ENCODE measurements around the gene NR2F1-AS1. TPM values are rescaled to one million over a fixed set of nuclear protein-coding genes. Genes with fewer than 3 reads are reported as not detected.

The NR2F1-AS1 gene
- total RNA-seq, 1 donor from 2014 or later, result 5.2 TPM

- H3K4me1 ChIP-seq (ENCODE audit: control insufficient read depth in 3 of 3, insufficient read depth in 3 of 3, low read length in 3 of 3), result peaks cover 9 to 10% (median 9%) of the 10 kb centered on the region in 3 donors
- H3K9me3 ChIP-seq (ENCODE audit: control insufficient read depth in 3 of 3, low read length in 3 of 3), result peaks cover 0 to 1% (median 0%) of the 10 kb centered on the region in 3 donors
- peaks cover 63 to 77% (median 70%) of the 10 kb centered on the region in 3 donors for H3K27me3 ChIP-seq (ENCODE audit: control insufficient read depth in 3 of 3, insufficient read depth in 3 of 3, low read length in 3 of 3)
- H3K4me3 ChIP-seq (ENCODE audit: low read length in 3 of 3), result no peak overlapping the region
- H3K27ac ChIP-seq (ENCODE audit: low read depth, low read length), result no peak overlapping the region
- no peaks in the 10 kb centered on the region for H3K36me3 ChIP-seq (ENCODE audit: control insufficient read depth in 3 of 3, insufficient read depth in 3 of 3, low read length in 3 of 3)
- no peak overlapping the region for H3K9ac ChIP-seq (ENCODE audit: low read depth in 1 of 3, low read length in 3 of 3)
These were observed 30.4 kb upstream of the NR2F1-AS1 start for GRCh38 chr5:93611273-93611975.

GRCh38 chr5:93610581-93611272, 29.7 kb upstream of the NR2F1-AS1 start:
- Histone ChIP-seq H3K4me1 (ENCODE audit: control insufficient read depth in 3 of 3, insufficient read depth in 3 of 3, low read length in 3 of 3) (peaks cover 9 to 10% (median 9%) of the 10 kb centered on the region in 3 donors), H3K9me3 (ENCODE audit: control insufficient read depth in 3 of 3, low read length in 3 of 3) (peaks cover 0 to 1% (median 0%) of the 10 kb centered on the region in 3 donors), H3K27ac (ENCODE audit: low read depth, low read length) (no peak overlapping the region), H3K36me3 (ENCODE audit: control insufficient read depth in 3 of 3, insufficient read depth in 3 of 3, low read length in 3 of 3) (no peaks in the 10 kb centered on the region), H3K4me3 (ENCODE audit: low read length in 3 of 3) (no peak overlapping the region), H3K27me3 (ENCODE audit: control insufficient read depth in 3 of 3, insufficient read depth in 3 of 3, low read length in 3 of 3) (peaks cover 70 to 83% (median 74%) of the 10 kb centered on the region in 3 donors), H3K9ac (ENCODE audit: low read depth in 1 of 3, low read length in 3 of 3) (no peak overlapping the region)

- no peak overlapping the region for H3K4me3 ChIP-seq (ENCODE audit: low read length in 3 of 3)
- H3K9ac ChIP-seq (ENCODE audit: low read depth in 1 of 3, low read length in 3 of 3), result no peak overlapping the region
- peaks cover 9 to 10% (median 9%) of the 10 kb centered on the region in 3 donors for H3K4me1 ChIP-seq (ENCODE audit: control insufficient read depth in 3 of 3, insufficient read depth in 3 of 3, low read length in 3 of 3)
- H3K9me3 ChIP-seq (ENCODE audit: control insufficient read depth in 3 of 3, low read length in 3 of 3), result peaks cover 0 to 1% (median 0%) of the 10 kb centered on the region in 3 donors
- H3K36me3 ChIP-seq (ENCODE audit: control insufficient read depth in 3 of 3, insufficient read depth in 3 of 3, low read length in 3 of 3), result no peaks in the 10 kb centered on the region
- peaks cover 79 to 93% (median 83%) of the 10 kb centered on the region in 3 donors for H3K27me3 ChIP-seq (ENCODE audit: control insufficient read depth in 3 of 3, insufficient read depth in 3 of 3, low read length in 3 of 3)
- no peak overlapping the region for H3K27ac ChIP-seq (ENCODE audit: low read depth, low read length)
These were observed 28.7 kb upstream of the NR2F1-AS1 start for GRCh38 chr5:93609762-93610161.

- Histone ChIP-seq H3K36me3 (ENCODE audit: control insufficient read depth in 3 of 3, insufficient read depth in 3 of 3, low read length in 3 of 3) (no peaks in the 10 kb centered on the region), H3K9me3 (ENCODE audit: control insufficient read depth in 3 of 3, low read length in 3 of 3) (peaks cover 0 to 1% (median 0%) of the 10 kb centered on the region in 3 donors), H3K4me1 (ENCODE audit: control insufficient read depth in 3 of 3, insufficient read depth in 3 of 3, low read length in 3 of 3) (peaks cover 9 to 10% (median 9%) of the 10 kb centered on the region in 3 donors), H3K27ac (ENCODE audit: low read depth, low read length) (no peak overlapping the region), H3K9ac (ENCODE audit: low read depth in 1 of 3, low read length in 3 of 3) (no peak overlapping the region), H3K4me3 (ENCODE audit: low read length in 3 of 3) (no peak overlapping the region), H3K27me3 (ENCODE audit: control insufficient read depth in 3 of 3, insufficient read depth in 3 of 3, low read length in 3 of 3) (peaks cover 74 to 93% (median 82%) of the 10 kb centered on the region in 3 donors)
These were observed 27.8 kb upstream of the NR2F1-AS1 start for GRCh38 chr5:93608855-93609254.

GRCh38 chr5:93607367-93608258, 26.6 kb upstream of the NR2F1-AS1 start:
- no peak overlapping the region for H3K27ac ChIP-seq (ENCODE audit: low read depth, low read length)
- H3K27me3 ChIP-seq (ENCODE audit: control insufficient read depth in 3 of 3, insufficient read depth in 3 of 3, low read length in 3 of 3), result peaks cover 83 to 96% (median 84%) of the 10 kb centered on the region in 3 donors
- no peaks in the 10 kb centered on the region for H3K36me3 ChIP-seq (ENCODE audit: control insufficient read depth in 3 of 3, insufficient read depth in 3 of 3, low read length in 3 of 3)
- peak overlapping the region in 2 of 3 donors; percentile 3 to 27 for H3K4me3 ChIP-seq (ENCODE audit: low read length in 3 of 3)
- H3K9ac ChIP-seq (ENCODE audit: low read depth in 1 of 3, low read length in 3 of 3), result no peak overlapping the region
- H3K9me3 ChIP-seq (ENCODE audit: control insufficient read depth in 3 of 3, low read length in 3 of 3), result peaks cover 0 to 1% (median 0%) of the 10 kb centered on the region in 3 donors
- peaks cover 9 to 10% (median 9%) of the 10 kb centered on the region in 3 donors for H3K4me1 ChIP-seq (ENCODE audit: control insufficient read depth in 3 of 3, insufficient read depth in 3 of 3, low read length in 3 of 3)

GRCh38 chr5:93606382-93606752, 25.3 kb upstream of the NR2F1-AS1 start:
- Histone ChIP-seq H3K9me3 (ENCODE audit: control insufficient read depth in 3 of 3, low read length in 3 of 3) (peaks cover 0 to 1% (median 0%) of the 10 kb centered on the region in 3 donors), H3K4me3 (ENCODE audit: low read length in 3 of 3) (no peak overlapping the region), H3K4me1 (ENCODE audit: control insufficient read depth in 3 of 3, insufficient read depth in 3 of 3, low read length in 3 of 3) (peaks cover 7 to 9% (median 9%) of the 10 kb centered on the region in 3 donors), H3K27ac (ENCODE audit: low read depth, low read length) (no peak overlapping the region), H3K27me3 (ENCODE audit: control insufficient read depth in 3 of 3, insufficient read depth in 3 of 3, low read length in 3 of 3) (peaks cover 84 to 97% (median 85%) of the 10 kb centered on the region in 3 donors), H3K36me3 (ENCODE audit: control insufficient read depth in 3 of 3, insufficient read depth in 3 of 3, low read length in 3 of 3) (no peaks in the 10 kb centered on the region), H3K9ac (ENCODE audit: low read depth in 1 of 3, low read length in 3 of 3) (no peak overlapping the region)

- peaks cover 83 to 97% (median 87%) of the 10 kb centered on the region in 3 donors for H3K27me3 ChIP-seq (ENCODE audit: control insufficient read depth in 3 of 3, insufficient read depth in 3 of 3, low read length in 3 of 3)
- peaks cover 7 to 9% (median 9%) of the 10 kb centered on the region in 3 donors for H3K4me1 ChIP-seq (ENCODE audit: control insufficient read depth in 3 of 3, insufficient read depth in 3 of 3, low read length in 3 of 3)
- no peak overlapping the region for H3K9ac ChIP-seq (ENCODE audit: low read depth in 1 of 3, low read length in 3 of 3)
- no peaks in the 10 kb centered on the region for H3K36me3 ChIP-seq (ENCODE audit: control insufficient read depth in 3 of 3, insufficient read depth in 3 of 3, low read length in 3 of 3)
- H3K9me3 ChIP-seq (ENCODE audit: control insufficient read depth in 3 of 3, low read length in 3 of 3), result no peaks in the 10 kb centered on the region
- no peak overlapping the region for H3K27ac ChIP-seq (ENCODE audit: low read depth, low read length)
- no peak overlapping the region for H3K4me3 ChIP-seq (ENCODE audit: low read length in 3 of 3)
These were observed 23.9 kb upstream of the NR2F1-AS1 start for GRCh38 chr5:93604644-93605515.

GRCh38 chr5:93603793-93604643, 23.0 kb upstream of the NR2F1-AS1 start:
- H3K9me3 ChIP-seq (ENCODE audit: control insufficient read depth in 3 of 3, low read length in 3 of 3), result no peaks in the 10 kb centered on the region
- H3K9ac ChIP-seq (ENCODE audit: low read depth in 1 of 3, low read length in 3 of 3), result no peak overlapping the region
- no peak overlapping the region for H3K27ac ChIP-seq (ENCODE audit: low read depth, low read length)
- H3K4me3 ChIP-seq (ENCODE audit: low read length in 3 of 3), result no peak overlapping the region
- no peaks in the 10 kb centered on the region for H3K36me3 ChIP-seq (ENCODE audit: control insufficient read depth in 3 of 3, insufficient read depth in 3 of 3, low read length in 3 of 3)
- peaks cover 7 to 9% (median 9%) of the 10 kb centered on the region in 3 donors for H3K4me1 ChIP-seq (ENCODE audit: control insufficient read depth in 3 of 3, insufficient read depth in 3 of 3, low read length in 3 of 3)
- peaks cover 83 to 97% (median 87%) of the 10 kb centered on the region in 3 donors for H3K27me3 ChIP-seq (ENCODE audit: control insufficient read depth in 3 of 3, insufficient read depth in 3 of 3, low read length in 3 of 3)

Data from skeletal muscle tissue (tissue), 4 donors.